Cardiac septum (tissue), 1 donor: ENCODE results near the gene BTK. TPM values are rescaled to one million over a fixed set of nuclear protein-coding genes. Genes with fewer than 3 reads are reported as not detected.
"Not testable (repeated sequence)": the region's sequence is repeated elsewhere in the genome, so short reads cannot be mapped to it uniquely, and the experiment has no call there.

ENCODE experiments used
- DNase-seq: peaks from one replicate; pipeline ENCODE4 v3.0.0-alpha.2; 2020; ENCODE audit warnings: low spot score
- intact Hi-C: fragments of 100-400 bp; cut with DNase I; formaldehyde crosslinking; loops from one replicate; pipeline ENCODE4 v1.14.0; 2022
- total RNA-seq: library from RNA; stranded (reverse); fragmentation: NEBNext Ultra II Directional; extraction: Animal tissue kit (Norgen Biotek cat#: 25700); gene quantifications from one replicate; pipeline ENCODE4 v1.2.1, GENCODE V29; 2021
- donor health status: DM: no; HTN: no; CAD: no.

Gene BTK
- total RNA-seq, 1 donor from 2014 or later, result 1.3 TPM

GRCh38 chrX:101357166-101357795, 28.7 kb downstream of the BTK start:
- no peak for DNase-seq
- intact Hi-C loops, result no loop called here

- DNase-seq, result no peak
- intact Hi-C loops, result loop anchor here (5.0 kb wide), 1 partner anchor 43 kb away; the partner anchor contains the start of gene RPL36A
These were observed 36.8 kb downstream of the BTK start for GRCh38 chrX:101349193-101349562.

- intact Hi-C loops, result loop anchor here (5.0 kb wide), 1 partner anchor 44 kb away; the partner anchor contains the start of gene RPL36A
- peak; percentile 91 for DNase-seq
These were observed 37.4 kb downstream of the BTK start, which contains the start of gene TIMM8A for GRCh38 chrX:101348452-101349192. Gene TIMM8A, minus strand, starts transcription at chrX:101348742. Its CDS starts 78 bp downstream, at chrX:101348664.

GRCh38 chrX:101347859-101348451, 38.0 kb downstream of the BTK start:
- no peak for DNase-seq

GRCh38 chrX:101337776-101338271, 48.2 kb downstream of the BTK start:
- intact Hi-C loops, result no loop called here

More at GRCh38 chrX:101347859-101348451, 38.0 kb downstream of the BTK start:
- intact Hi-C loops, result loop anchor here (5.0 kb wide), 1 partner anchor 44 kb away; the partner anchor contains the start of gene RPL36A

GRCh38 chrX:101334310-101334709, 51.7 kb downstream of the BTK start:
- DNase-seq, intact Hi-C loops: not testable (repeated sequence)

More at GRCh38 chrX:101337776-101338271, 48.2 kb downstream of the BTK start:
- no peak for DNase-seq

GRCh38 chrX:101326600-101326999, 59.4 kb downstream of the BTK start:
- intact Hi-C loops, result not testable (repeated sequence)

GRCh38 chrX:101303790-101304189, 82.2 kb downstream of the BTK start:
- intact Hi-C loops, result no loop called here
- no peak for DNase-seq

More at GRCh38 chrX:101326600-101326999, 59.4 kb downstream of the BTK start:
- not testable (repeated sequence) for DNase-seq

Other genes starting within 250 kb of the BTK start
- gene DRP2, start 166.4 kb downstream of the BTK start, total RNA-seq, result not detected
- gene TAF7L, start 94.9 kb downstream of the BTK start, total RNA-seq, result not detected
- gene TIMM8A, start 37.4 kb downstream of the BTK start, total RNA-seq, result 24.8 TPM
- gene RPL36A, start 4.8 kb upstream of the BTK start, total RNA-seq, result 57.5 TPM
- gene GLA, start 21.7 kb upstream of the BTK start, total RNA-seq, result 6.8 TPM
- 55.6 TPM for gene HNRNPH2, start 22.0 kb upstream of the BTK start, total RNA-seq
- gene ARMCX4, start 99.3 kb upstream of the BTK start, total RNA-seq, result 7.4 TPM
- gene ARMCX1, start 164.4 kb upstream of the BTK start, total RNA-seq, result 33.2 TPM
- gene ARMCX6, start 231.8 kb upstream of the BTK start, total RNA-seq, result 45.4 TPM
- gene ARMCX3, start 237.0 kb upstream of the BTK start, total RNA-seq, result 82.2 TPM